Activated CD4-positive, alpha-beta T cell treated with anti-CD3 and anti-CD28 coated beads for 36 hours (primary cell): ENCODE measurements around the gene SH3BGRL2. TPM values are rescaled to one million over a fixed set of nuclear protein-coding genes. Genes with fewer than 3 reads are reported as not detected.

ENCODE experiments used
- ATAC-seq: fragments of 200-7000 bp; cut with Tn5 transposase; one replicate; pipeline ENCODE4 v1.10.0; 2021; ENCODE audit warnings: mild to moderate bottlenecking, moderate library complexity
- CTCF ChIA-PET: fragments of 350-600 bp; sonication (Branson Sonifier 250); formaldehyde crosslinking; loops from one replicate; lab custom pipeline; 2021; ENCODE audit warnings: antibody characterized with exemption; lab: Charles Lee
- POLR2A ChIA-PET: fragments of 350-600 bp; sonication (Branson Sonifier 250); formaldehyde crosslinking; loops from one replicate; lab custom pipeline; 2021; ENCODE audit warnings: antibody characterized with exemption, inconsistent platforms; lab: Charles Lee
- DNase-seq: peaks from one replicate; pipeline ENCODE4 v3.0.0-alpha.2; 2020
- H3K27ac Mint-ChIP-seq: one replicate; pipeline ENCODE4 v1.8.0; 2021; ENCODE audit warnings: mixed read lengths
- H3K27me3 Mint-ChIP-seq: one replicate; pipeline ENCODE4 v1.8.0; 2021; ENCODE audit warnings: mixed read lengths
- H3K36me3 Mint-ChIP-seq: one replicate; pipeline ENCODE4 v1.8.0; 2021; ENCODE audit warnings: low read depth, mixed read lengths
- H3K4me1 Mint-ChIP-seq: one replicate; pipeline ENCODE4 v1.8.0; 2021; ENCODE audit warnings: mixed read lengths
- H3K4me3 Mint-ChIP-seq: one replicate; pipeline ENCODE4 v1.8.0; 2021; ENCODE audit warnings: mild to moderate bottlenecking, moderate library complexity, mixed read lengths
- H3K9me3 Mint-ChIP-seq: one replicate; pipeline ENCODE4 v1.8.0; 2021; ENCODE audit warnings: low read depth, mixed read lengths
- intact Hi-C, 2 experiments: fragments of 100-400 bp; cut with DNase I in 1 of 2; cut with micrococcal nuclease in 1 of 2; formaldehyde crosslinking; loops; one replicate each; pipeline versions ENCODE4 v1.14.2 to v1.15.1; 2022 to 2024; cut with DNase I, micrococcal nuclease
- total RNA-seq, 2 experiments: library from RNA; stranded (reverse); gene quantifications; one replicate each; pipeline ENCODE4 v1.2.3, GENCODE V29; 2021

SH3BGRL2 gene
- total RNA-seq, 2 experiments from 2014 or later: 0.40 to 0.43 TPM

DNA sequence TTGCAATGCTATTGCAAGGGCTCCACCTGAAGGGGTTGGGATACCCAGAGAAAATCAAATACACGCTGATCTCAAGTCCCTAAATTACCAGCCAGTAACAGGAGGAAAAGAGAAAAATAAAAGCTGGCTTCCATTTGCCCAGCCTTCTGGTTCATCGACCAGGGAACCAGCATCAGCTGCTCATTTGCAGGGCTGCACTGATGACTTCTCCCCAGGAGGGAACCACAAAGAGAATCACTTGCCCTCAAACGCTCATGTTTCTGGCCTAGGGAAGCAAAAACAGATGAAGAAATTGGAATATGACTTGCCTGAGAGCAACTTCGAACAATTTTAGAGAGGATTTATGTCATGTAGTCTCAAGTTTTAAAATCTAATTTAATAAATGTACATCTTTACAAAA lies 119.7 kb downstream of the SH3BGRL2 start:
- intact Hi-C loops: no loop called here
- Mint-ChIP-seq H3K27me3 (peaks cover 12% of the 10 kb centered on the region), H3K36me3 (no peaks in the 10 kb centered on the region), H3K9me3 (peaks cover 4% of the 10 kb centered on the region), H3K4me1 (no peaks in the 10 kb centered on the region), H3K4me3 (no peak overlapping the region), H3K27ac (no peak overlapping the region)
- ChIA-PET CTCF (no interaction called here), POLR2A (no interaction called here)
- no peak for ATAC-seq
- no peak for DNase-seq

Other genes with a start within 250 kb of the SH3BGRL2 start
- under 1 TPM; 0.25 to 0.32 TPM for gene LCA5, start 93.9 kb upstream of the SH3BGRL2 start, total RNA-seq